Hippocampal formation (tissue), 2 donors: ENCODE measurements around the gene SLC25A24.
"Not testable (repeated sequence)": the region's sequence is repeated elsewhere in the genome, so short reads cannot be mapped to it uniquely, and the experiment has no call there.

Experiments used
- DNase-seq, 2 donors: peaks; one replicate each; lab custom pipeline; 2025; lab: John Stamatoyannopoulos, UW

The SLC25A24 gene

DNA sequence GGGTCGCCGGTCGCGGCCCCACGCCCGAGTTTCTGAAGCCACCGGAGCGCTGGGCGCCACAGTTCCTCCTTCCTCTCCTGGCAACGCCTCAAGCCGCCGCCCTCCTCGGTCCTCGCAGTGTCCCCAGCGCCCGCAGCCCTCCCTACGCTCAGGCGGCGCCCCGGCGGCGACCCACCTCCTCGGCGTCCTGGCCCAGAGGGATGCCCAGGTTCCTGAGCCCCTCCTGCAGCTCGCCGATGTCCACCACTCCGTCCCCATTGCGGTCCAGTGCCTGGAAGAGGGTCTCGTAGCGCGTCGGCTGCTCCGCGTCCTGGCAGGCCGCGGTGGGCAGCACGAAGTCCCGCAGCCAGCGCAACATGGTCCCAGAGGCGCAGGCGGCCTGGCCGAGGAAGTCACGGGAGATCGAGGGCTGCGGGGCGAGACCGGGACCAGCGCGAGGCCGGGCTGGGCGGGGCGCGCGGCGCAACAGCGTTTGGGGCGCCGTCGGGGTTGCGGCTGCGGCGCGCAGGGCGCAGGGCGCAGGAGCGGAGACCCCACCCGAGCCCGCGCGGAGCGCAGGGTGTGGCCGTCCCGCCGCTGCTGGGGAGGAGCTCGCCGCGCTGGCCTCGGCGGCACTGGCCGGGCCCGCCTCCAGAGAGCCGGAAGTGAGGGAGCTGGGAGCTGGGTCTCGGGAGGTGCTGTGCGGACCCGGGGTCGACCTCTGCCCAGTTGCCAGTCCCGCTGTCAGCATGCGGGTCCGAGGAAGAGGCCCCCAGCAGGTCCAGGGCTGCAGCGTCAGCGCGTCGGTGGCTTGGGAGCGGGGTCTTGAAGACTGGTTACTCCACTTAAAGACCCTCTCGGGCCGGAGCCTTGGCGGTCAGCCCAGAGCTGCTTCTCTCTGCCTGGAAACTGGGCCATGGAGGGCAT lies at the start of gene SLC25A24:
TSS of gene SLC25A24 (minus strand) at position 563 of the 906 bp plus-strand sequence. CDS start at position 358, 205 bp downstream.
- peak; percentile 45 to 73 for DNase-seq

DNA sequence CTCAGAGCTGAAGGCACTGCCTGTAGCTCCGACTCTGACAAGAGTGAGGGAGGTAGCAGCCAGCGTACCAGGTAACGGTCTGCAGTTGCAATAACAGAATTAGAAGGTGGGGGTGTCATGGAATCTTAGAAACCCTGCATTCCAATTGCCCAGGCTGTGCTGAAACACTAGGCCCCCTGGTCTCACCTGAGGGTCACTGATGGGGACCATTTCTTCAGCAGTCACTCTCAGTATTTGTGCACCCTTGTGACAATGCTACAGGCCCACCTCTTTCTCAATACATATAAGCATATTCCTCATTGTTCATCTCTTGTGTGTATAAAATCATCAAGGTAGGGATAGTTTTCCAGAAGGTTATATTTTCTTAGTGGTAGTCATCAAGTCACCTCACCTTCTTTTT lies 43.8 kb upstream of the SLC25A24 start, which contains the start of gene NBPF4:
TSS of gene NBPF4 (minus strand) at position 101 of the 400 bp plus-strand sequence. CDS start 315 bp downstream, outside the sequence.
- not testable (repeated sequence) for DNase-seq

DNA sequence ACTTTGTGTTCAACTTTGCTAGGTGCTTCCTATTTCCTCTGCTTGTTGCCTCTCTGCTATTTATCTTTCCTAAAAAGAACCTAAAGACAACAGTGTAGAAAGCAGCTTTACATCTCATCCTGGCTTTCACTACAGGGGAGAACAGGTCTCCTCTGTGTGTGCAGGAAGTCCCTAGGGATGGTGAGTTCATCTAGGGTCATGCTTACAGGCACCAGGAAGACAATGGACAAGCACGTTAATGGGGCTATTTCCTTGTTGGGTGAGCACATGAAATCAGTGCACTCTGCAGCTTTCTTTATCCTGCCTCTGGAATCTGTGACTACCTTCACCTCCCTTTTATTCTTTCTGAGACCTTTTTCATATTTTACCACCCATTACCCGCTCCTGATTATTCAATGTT lies 39.3 kb upstream of the SLC25A24 start:
- not testable (repeated sequence) for DNase-seq

DNA sequence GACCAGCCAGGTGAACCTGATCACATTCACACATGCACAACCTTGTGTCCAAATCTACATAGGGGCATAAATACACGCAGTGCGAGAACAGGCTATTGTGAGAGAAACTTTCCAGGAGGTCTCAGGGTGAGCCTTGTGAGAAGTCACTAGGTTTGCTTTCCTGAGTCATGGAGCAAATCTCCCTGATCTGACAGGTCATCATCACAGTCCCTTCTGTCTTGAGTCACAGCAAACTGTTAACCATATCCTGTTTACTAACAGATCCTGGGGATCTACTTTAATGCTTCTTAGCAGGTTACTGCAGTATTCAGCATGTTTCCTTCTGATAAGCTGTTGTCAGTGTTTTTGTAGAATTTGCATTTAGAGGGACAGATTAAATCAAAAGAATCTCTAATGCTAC lies 35.2 kb upstream of the SLC25A24 start:
- not testable (repeated sequence) for DNase-seq

DNA sequence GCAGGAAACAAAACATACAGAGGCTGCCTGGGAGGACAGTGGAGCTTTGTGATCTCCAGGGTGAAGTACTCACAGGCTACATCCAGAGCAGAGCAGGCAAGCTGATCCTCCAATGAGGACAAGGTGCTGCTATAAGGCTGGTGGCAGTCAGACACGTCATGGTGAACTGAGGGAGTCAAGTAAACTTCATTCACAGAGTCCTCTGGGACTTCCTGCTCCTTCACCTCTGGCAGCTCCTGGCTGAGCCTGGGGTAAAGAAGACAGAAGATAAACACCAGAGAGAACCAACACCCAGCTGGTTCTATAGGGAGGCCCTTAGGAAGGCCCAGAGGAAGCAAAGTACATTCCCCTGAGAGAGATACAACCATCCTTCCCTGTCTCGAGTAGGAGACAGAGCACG lies 32.0 kb upstream of the SLC25A24 start:
- not testable (repeated sequence) for DNase-seq

DNA sequence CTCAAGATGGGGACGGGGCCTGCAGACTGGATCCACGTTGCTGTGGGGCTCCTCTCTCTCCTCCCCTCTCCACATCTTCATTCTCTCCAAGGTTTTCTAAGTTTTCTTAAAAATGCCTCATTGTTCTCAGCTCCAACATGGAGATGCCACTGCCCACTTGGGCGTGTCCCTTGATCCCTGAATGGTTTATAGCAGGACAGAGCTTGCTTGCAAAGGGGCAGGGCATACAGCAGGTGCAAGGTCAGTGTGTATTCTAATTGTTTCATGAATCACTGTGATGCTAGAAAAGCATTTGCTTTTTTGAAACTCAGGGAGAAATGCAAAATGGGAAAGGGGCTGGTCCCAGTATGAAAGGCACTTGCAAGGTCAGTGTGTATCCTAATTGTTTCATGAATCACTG lies 29.8 kb upstream of the SLC25A24 start:
- not testable (repeated sequence) for DNase-seq

DNA sequence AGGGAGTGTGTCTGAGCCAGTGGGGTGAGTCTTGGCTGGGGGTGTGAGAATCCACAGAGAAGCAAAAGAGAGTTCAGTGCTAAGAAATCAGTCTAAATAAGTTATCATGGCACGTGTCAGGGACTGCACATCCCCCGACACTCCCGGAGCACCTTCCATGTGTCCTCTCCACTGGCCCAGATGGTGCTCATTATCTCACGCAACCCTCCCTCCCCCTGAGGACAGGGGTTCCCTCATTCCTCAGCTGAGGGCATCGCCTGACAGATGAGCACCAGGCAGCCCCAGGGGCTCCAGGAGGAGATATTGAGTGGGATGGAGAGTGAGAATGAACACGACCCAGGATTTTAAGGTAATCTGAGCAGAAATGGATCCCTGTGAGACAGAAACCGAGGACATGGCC lies 27.6 kb upstream of the SLC25A24 start:
- DNase-seq = not testable (repeated sequence)

DNA sequence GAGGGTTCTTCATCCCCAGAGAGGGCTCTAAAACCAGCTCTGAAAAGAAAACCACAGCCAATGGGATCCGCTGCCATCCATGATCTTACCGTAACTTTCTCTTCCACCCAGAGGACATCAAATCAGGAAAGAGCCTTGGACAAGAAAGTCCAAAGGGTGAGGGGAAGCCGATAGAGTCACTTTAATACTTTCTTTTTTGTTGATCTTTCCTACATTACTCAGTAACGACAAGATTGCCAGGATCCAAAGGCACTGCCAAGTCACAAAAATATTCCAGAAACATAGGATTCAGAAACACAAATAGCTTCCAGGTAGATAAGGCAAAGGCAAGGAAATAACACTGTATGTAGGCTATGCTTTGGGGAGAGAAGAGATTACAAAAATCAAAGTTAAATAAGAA lies 26.7 kb upstream of the SLC25A24 start:
- not testable (repeated sequence) for DNase-seq

DNA sequence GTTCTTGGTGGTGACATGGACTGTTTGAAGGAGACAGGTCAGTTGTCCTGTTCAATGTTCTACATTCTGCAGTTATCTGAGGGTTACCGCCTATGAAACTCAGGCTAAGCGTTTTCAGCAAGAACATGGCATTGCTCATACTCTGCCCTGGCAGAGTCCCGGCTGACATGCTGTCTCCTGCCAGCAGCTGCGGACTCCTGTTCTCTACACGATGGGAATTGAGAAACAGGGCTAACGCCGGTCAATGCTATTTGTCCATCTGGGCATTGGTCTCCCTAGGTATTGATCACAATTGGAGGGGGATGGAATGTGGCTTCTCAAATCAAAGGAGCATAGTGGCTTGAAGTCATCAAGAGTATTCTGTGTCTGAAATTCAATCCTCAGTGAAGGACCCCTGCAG lies 23.1 kb upstream of the SLC25A24 start:
- not testable (repeated sequence) for DNase-seq

DNA sequence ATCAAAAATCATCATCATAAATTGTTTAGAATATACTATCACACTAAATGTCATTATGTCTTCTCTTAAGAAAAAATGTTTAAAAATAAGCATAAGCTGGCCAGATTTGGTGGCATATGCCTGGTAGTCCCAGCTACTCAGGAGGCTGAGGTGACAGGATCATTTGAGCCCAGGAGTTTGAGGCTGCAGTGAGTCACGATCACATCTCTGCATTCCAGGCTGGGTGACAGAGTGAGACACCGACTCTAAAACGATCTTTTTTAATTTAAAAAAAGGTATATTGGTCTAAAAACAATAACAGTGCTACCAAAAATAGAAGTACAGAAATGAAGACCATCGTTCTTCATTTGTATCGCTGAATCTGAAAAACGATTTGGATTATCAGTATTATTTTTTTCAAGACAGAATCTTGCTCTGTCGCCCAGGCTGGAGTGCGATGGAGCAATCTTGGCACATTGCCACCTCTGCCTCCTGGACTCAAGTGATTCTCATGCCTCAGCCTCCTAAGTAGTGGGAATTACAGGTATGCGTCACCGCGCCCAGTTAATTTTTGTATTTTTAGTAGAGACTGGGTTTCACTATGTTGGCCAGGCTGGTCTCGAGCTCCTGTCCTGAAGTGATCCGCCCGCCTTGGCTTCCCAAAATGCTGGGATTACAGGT lies 17.5 kb upstream of the SLC25A24 start:
- not testable (repeated sequence) for DNase-seq

DNA sequence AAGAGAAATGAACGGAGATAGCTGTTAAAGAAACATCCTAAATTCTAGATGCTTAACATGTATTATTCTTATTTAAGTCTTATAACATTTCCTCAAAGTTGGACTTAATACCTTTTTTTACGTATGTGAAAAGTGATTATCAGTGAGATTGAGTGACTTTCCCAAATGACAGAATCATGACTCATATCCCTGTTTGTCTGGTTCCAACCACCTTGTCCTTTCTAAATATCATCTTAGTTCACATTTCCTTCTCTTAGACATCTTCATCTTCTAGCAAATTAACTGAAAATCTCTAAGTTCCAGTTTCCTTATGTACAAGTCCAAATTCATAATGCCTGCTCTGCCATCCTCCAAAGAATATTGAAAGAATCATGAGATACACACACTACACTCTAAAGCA lies 16.9 kb upstream of the SLC25A24 start:
- DNase-seq = not testable (repeated sequence)

DNA sequence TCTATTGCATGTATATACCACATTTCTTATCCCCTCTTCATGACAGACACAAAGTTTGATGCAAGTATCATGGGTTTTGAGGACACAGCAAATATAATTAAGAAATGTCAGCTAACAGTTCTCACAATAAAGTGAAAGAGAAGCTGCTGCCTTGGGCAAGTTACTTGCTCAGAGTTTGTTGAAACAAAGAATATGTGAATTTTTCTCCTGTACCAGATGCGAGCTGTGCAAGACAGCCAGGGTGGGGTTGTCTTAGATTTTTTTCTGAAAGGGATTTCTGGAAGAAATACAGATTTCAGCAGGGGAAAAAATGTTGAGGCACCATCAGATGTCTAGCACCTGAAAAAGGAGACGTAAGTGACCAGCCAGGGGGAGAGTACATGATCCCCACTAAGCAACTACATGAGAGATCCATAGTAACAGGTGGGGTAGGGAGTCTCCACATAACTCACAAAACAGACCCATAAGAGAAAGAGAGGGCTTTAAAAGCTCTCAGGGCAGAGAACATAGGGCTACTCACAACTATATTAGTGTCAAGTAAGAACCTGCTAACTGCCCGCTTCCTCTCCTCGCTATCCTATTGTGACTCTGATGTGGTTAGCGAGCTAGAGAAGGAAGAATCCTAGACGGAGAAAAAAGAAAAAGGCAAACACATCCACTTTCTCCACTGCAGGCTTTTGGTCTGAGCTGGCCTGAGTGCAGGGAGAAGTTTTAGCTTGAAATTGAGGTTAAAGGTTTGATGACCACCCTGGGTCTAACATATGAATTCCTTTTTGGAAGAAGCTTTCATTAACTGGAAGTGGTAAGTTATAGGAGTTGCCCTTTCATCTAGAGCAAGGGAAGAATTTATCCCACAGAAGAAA lies 16.1 kb upstream of the SLC25A24 start:
- DNase-seq = not testable (repeated sequence)

DNA sequence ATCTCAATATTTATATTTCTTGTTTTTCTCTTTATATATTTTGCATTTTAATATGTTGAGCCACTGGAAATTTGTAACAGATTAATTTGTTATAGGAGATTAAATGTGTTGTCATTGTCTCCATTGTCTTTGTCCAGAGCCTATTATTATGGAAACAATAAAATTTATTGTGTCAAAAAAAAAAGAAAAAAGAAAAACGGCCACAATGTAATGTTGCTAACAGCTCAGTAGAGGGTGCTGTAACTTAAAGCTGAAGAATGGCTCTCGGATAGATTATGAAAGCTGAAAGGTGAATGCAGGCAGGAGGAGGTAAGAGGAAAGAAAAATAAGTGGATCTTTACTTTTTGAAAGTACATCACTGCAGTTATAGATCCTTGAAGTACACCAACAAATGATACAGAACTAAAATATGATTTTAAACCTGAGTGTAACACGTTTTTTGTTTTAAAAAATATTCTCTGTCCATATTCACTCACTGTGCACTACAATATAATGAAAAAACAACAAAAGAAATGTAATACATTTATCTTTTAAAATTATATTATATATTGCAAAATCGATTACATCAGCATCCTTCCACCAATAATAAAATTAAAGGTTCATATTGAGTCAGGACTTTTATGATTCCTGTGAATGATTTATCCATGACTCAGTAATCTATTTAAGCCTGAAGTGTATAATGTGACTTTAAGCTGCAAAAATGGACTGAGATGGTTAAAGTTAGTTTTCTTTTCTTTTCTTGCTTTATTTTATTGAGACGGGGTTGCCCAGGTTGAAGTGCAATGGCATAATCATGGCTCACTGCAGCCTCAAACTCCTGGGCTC lies 14.7 kb upstream of the SLC25A24 start:
- peak in 1 of 2 donors; percentile 29 for DNase-seq

DNA sequence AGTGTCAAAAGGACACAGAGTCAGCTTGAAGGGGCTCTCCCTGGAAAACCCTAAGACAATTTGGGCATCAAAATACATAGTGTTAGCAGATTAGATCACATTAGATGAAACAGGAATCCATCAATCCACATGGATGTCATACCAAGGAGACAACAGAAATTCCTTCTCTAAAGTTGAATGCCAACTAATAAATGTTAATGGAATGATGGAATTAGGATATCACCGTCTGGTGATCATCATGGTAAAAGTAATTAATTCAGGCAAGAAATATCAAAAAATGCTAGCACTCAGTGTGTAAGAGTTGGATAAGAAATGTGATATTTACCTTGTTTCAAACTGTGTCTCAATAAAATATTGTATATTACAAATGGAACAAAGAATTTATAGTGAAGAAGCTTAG lies 10.9 kb upstream of the SLC25A24 start:
- DNase-seq = no peak

DNA sequence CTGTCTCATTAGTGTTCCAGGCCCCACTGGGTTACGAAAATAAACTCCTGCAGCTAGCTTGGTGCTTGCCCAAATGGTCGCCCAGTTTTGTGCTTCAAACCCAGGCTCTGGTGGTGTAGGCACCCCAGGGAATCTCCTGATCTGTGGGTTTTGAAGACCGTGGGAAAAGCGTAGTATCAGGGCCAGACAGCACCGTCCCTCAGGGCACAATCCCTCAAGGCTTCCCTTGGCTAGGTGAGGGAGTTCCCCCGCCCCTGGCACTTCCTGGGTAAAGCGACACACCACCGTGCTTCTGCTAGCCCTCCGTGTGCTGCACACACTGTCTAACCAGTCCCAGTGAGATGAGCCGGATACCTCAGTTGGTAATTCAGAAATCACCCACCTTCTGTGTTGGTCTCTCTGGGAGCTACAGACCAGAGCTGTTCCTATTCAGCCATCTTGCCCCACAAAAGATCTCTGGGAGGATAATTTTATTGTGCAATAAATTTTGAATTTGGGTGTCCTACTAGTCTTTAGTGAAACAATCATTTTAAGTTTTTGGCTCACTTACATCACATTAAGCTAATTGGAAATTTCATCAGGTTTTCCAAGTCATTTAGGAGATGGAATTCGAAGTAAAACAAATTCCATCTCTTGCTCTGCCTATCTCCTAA lies 9.4 kb upstream of the SLC25A24 start:
- no peak for DNase-seq

DNA sequence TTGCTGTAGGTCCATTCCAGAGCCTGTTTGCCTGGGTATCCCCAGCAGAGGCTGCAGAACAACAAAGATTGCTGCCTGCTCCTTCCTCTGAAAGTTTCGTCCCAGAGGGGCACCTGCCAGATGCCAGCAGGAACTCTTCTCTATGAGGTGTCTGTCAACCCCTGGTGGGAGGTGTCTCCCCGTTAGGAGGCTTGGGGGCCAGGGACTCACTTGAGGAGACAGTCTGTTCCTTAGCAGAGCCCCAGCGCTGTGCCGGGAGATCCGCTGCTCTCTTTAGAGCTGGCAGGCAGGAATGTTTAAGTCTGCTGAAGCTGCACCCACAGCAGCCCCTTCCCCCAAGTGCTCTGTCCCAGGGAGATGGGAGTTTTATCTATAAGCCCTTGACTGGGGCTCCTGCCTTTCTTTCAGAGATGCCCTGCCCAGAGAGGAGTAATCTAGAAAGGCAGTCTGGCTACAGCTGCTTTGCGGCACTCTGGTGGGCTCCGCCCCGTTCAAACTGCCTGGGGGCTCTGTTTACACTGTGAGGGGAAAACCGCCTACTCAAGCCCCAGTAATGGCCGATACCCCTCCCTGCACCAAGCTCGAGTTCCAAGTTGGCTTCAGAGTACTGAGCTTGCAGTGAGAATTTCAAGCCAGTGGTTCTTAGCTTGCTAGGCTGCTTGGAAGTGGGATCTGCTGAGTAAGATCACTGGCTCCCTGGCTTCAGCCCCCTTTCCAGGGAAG lies 8.7 kb upstream of the SLC25A24 start:
- no peak for DNase-seq

DNA sequence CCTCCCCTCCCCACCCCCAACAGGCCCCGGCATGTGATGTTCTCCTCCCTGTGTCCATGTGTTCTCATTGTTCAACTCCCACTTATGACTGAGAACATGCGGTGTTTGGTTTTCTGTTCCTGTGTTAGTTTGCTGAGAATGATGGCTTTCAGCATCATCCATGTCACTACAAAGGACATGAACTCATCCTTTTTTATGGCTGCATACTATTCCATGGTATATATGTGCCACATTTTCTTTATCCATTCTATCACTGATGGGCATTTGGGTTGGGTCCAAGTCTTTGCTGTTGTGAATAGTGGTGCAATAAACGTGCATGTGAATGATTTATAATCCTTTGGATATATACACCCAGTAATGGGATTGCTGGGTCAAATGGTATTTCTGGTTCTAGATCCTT lies 3.4 kb upstream of the SLC25A24 start:
- DNase-seq = not testable (repeated sequence)

DNA sequence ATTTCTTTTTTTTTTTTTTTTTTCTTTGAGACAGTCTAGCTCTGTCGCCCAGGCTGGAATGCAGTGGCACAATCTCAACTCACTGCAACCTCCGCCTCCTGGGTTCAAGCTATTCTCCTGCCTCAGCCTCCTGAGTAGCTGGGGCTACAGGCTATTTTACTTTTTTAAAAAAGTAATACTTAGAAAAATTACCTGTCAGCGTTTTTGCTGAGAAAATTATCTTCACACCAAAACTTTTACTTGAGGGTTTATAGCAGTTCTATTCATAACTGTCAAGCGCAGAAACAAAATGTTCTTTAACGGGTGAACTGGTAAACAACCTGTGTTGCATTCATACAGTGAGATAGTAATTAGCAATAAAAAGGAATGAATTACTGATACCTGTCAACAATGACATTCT lies 1.5 kb upstream of the SLC25A24 start:
- DNase-seq = no peak

DNA sequence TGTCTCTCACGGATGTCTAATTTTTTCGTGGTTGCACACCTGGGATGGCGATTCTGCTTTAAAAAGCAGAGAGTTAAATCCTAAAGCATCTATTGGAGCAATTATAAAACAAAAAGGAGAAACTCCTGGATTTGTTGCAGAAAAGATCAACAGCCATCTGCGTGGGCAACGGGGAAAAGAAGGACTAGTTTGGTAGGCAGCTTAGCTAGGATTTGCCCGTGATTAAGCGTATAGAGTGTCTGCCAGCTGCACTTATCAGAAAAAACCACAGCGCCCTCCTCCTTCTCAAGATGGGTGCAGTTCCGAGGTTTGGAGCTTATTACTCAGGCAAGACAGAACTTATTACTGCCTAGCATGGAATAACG lies 526 bp upstream of the SLC25A24 start:
- peak in 1 of 2 donors; percentile 57 for DNase-seq

DNA sequence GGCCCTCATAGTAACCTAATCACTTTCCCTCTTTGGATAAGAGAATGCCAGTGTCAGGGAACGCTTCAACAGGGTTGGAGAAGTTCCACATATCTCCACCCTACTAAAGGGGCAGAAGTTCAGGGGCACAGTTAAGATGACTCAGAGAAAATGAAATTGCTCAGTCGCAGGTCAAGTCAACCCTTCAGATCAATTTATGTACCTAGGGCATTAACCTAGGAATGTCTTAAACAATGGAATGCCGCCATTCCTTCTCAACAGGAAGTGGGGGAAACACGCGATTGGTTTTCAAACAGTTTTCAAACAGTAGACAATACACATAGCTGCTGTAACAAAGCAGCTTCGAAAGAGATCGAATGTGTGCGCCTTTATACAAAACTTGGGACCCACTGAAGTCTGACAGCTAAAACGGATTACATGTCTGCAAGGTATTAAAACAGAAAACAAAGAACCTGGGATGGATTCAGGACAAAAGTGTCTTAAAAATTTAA lies 897 bp downstream of the SLC25A24 start:
- DNase-seq = no peak
